ENCODE measurements around the gene THSD4. TPM values are rescaled to one million over a fixed set of nuclear protein-coding genes. Genes with fewer than 3 reads are reported as not detected.

The THSD4 gene
- total RNA-seq, 4 donors from 2014 or later = 39.4 to 232 (median 127) TPM

- no peaks in the 10 kb centered on the region for H3K9me3 ChIP-seq
Measured at GRCh38 chr15:71452893-71453292, 337.6 kb downstream of the THSD4 start.

GRCh38 chr15:71454462-71454996, 339.3 kb downstream of the THSD4 start:
- Histone ChIP-seq H3K27me3 (no peaks in the 10 kb centered on the region), H3K27ac (peak overlapping the region in 3 of 4 donors; percentile 22 to 51 (median 46)), H3K4me1 (peaks cover 9 to 77% (median 39%) of the 10 kb centered on the region in 3 donors), H3K4me3 (no peak overlapping the region), H3K36me3 (no peaks in the 10 kb centered on the region), H3K9me3 (no peaks in the 10 kb centered on the region)
- TF ChIP-seq CTCF (IDR thresholded peaks at IDR 0.05) = no peak
- TF ChIP-seq POLR2A (IDR thresholded peaks at IDR 0.05) = no peak
- intact Hi-C loops (cut with DNase I) = loop anchor here (10.0 kb wide), 1 partner anchor 50 kb away; no protein-coding TSS in a partner anchor
- DNase-seq = no peak
- WGBS, 2 donors = 24 to 46% methylated on average over 6 of the region's 6 CpGs

More at GRCh38 chr15:71452893-71453292, 337.6 kb downstream of the THSD4 start:
- intact Hi-C loops (cut with DNase I) = loop anchor here (10.0 kb wide), 1 partner anchor 52 kb away; no protein-coding TSS in a partner anchor
- Histone ChIP-seq H3K36me3 (no peaks in the 10 kb centered on the region), H3K27ac (peak overlapping the region in 2 of 4 donors; percentile 10 to 67), H3K4me3 (no peak overlapping the region), H3K4me1 (peaks cover 15 to 77% (median 48%) of the 10 kb centered on the region in 3 donors), H3K27me3 (no peaks in the 10 kb centered on the region)
- DNase-seq = no peak
- TF ChIP-seq POLR2A (IDR thresholded peaks at IDR 0.05) (no peak), CTCF (IDR thresholded peaks at IDR 0.05) (no peak)
- 79 to 100% methylated on average over 2 to 3 of the region's 3 CpGs for WGBS, 2 donors

- H3K4me1 ChIP-seq = peaks cover 9 to 74% (median 35%) of the 10 kb centered on the region in 3 donors
- no peak for DNase-seq
Measured at GRCh38 chr15:71455107-71455506, 339.8 kb downstream of the THSD4 start.

GRCh38 chr15:71455878-71456277, 340.6 kb downstream of the THSD4 start:
- intact Hi-C loops (cut with DNase I) = loop anchor here (10.0 kb wide), 1 partner anchor 49 kb away; no protein-coding TSS in a partner anchor
- 46 to 52% methylated on average over 5 of the region's 5 CpGs for WGBS, 2 donors
- Histone ChIP-seq H3K27ac (peak overlapping the region in 2 of 4 donors; percentile 22 to 51), H3K4me1 (peaks cover 8 to 70% (median 35%) of the 10 kb centered on the region in 3 donors), H3K4me3 (no peak overlapping the region), H3K27me3 (no peaks in the 10 kb centered on the region), H3K36me3 (no peaks in the 10 kb centered on the region), H3K9me3 (no peaks in the 10 kb centered on the region)
- TF ChIP-seq POLR2A (IDR thresholded peaks at IDR 0.05) = no peak
- TF ChIP-seq CTCF (IDR thresholded peaks at IDR 0.05) = no peak
- DNase-seq = no peak

More at GRCh38 chr15:71455107-71455506, 339.8 kb downstream of the THSD4 start:
- Histone ChIP-seq H3K27ac (peak overlapping the region in 3 of 4 donors; percentile 22 to 51 (median 46)), H3K27me3 (no peaks in the 10 kb centered on the region), H3K36me3 (no peaks in the 10 kb centered on the region), H3K9me3 (no peaks in the 10 kb centered on the region), H3K4me3 (no peak overlapping the region)
- intact Hi-C loops (cut with DNase I) = loop anchor here (10.0 kb wide), 1 partner anchor 50 kb away; no protein-coding TSS in a partner anchor
- TF ChIP-seq POLR2A (IDR thresholded peaks at IDR 0.05) (no peak), CTCF (IDR thresholded peaks at IDR 0.05) (no peak)
- WGBS, 2 donors = 41 to 71% methylated on average over 3 of the region's 3 CpGs

GRCh38 chr15:71456362-71456761, 341.1 kb downstream of the THSD4 start:
- intact Hi-C loops (cut with DNase I) = loop anchor here (10.0 kb wide), 1 partner anchor 48 kb away; no protein-coding TSS in a partner anchor
- Histone ChIP-seq H3K27ac (peak overlapping the region in 2 of 4 donors; percentile 22 to 51), H3K36me3 (no peaks in the 10 kb centered on the region), H3K4me1 (peaks cover 3 to 65% (median 33%) of the 10 kb centered on the region in 3 donors), H3K9me3 (no peaks in the 10 kb centered on the region), H3K4me3 (no peak overlapping the region), H3K27me3 (no peaks in the 10 kb centered on the region)
- TF ChIP-seq POLR2A (IDR thresholded peaks at IDR 0.05) (no peak), CTCF (IDR thresholded peaks at IDR 0.05) (no peak)
- DNase-seq = no peak
